Measurements from ENCODE around the gene SYCE3.

SYCE3 gene

DNA sequence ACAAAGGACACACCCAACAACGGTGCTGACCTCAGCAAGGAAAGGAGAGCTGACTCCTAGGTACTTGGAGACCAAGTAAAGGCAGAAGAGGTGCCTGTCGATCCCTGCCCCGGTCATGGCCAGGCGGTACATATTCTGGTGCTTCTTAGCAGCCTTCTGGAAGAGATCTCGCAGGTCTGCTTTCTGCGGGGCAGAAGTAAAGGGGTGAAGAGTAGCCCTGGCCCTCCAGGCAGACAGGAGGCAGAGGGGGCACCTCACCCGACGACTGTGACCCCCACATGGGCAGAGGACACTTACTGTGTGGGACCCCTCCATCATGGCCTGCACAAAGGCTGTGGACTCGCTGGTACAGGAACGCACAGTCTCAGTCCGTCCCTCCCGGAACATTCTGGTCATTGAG is 8.1 kb upstream of the SYCE3 start:
- H3K4me1 ChIP-seq (ENCODE audit: insufficient read depth, low read length, poor library complexity, severe bottlenecking), result no peaks in the 10 kb centered on the region
- no peaks in the 10 kb centered on the region for H3K9me2 ChIP-seq (replicated peaks; ENCODE audit: low read depth, low read length)
- no peaks in the 10 kb centered on the region for H3K9me3 ChIP-seq (ENCODE audit: insufficient read depth, low read depth, low read length)
- peaks cover 8% of the 10 kb centered on the region; the same call in 1 of the 2 replicates for H3K36me3 ChIP-seq (ENCODE audit: insufficient read depth, low read length)
- H3K4me3 ChIP-seq (ENCODE audit: low read length, poor library complexity, severe bottlenecking), result no peak overlapping the region
- no peaks in the 10 kb centered on the region for H3K27me3 ChIP-seq (ENCODE audit: insufficient read depth, low read length, poor library complexity, severe bottlenecking)
- TF ChIP-seq, protein P1, sequence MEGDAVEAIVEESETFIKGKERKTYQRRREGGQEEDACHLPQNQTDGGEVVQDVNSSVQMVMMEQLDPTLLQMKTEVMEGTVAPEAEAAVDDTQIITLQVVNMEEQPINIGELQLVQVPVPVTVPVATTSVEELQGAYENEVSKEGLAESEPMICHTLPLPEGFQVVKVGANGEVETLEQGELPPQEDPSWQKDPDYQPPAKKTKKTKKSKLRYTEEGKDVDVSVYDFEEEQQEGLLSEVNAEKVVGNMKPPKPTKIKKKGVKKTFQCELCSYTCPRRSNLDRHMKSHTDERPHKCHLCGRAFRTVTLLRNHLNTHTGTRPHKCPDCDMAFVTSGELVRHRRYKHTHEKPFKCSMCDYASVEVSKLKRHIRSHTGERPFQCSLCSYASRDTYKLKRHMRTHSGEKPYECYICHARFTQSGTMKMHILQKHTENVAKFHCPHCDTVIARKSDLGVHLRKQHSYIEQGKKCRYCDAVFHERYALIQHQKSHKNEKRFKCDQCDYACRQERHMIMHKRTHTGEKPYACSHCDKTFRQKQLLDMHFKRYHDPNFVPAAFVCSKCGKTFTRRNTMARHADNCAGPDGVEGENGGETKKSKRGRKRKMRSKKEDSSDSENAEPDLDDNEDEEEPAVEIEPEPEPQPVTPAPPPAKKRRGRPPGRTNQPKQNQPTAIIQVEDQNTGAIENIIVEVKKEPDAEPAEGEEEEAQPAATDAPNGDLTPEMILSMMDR (conservative IDR thresholded peaks at IDR 0.05; ENCODE audit: low read length), result no peak
- no peak for TF ChIP-seq EZH2phosphoT487 (IDR thresholded peaks at IDR 0.05; ENCODE audit: borderline replicate concordance)
- H3K79me2 ChIP-seq (ENCODE audit: insufficient read depth, low read length), result no peaks in the 10 kb centered on the region
- H3F3A ChIP-seq (ENCODE audit: low read depth), result no peaks in the 10 kb centered on the region
- no peak overlapping the region for H3K4me2 ChIP-seq (ENCODE audit: low read depth, low read length, poor library complexity, severe bottlenecking)
- H3K9ac ChIP-seq (ENCODE audit: low read depth, low read length, poor library complexity, severe bottlenecking), result no peak overlapping the region
- H2AFZ ChIP-seq (ENCODE audit: low read length), result no peak overlapping the region
- no peaks in the 10 kb centered on the region for H4K20me1 ChIP-seq (ENCODE audit: insufficient read depth, low read length, poor library complexity, severe bottlenecking)

DNA sequence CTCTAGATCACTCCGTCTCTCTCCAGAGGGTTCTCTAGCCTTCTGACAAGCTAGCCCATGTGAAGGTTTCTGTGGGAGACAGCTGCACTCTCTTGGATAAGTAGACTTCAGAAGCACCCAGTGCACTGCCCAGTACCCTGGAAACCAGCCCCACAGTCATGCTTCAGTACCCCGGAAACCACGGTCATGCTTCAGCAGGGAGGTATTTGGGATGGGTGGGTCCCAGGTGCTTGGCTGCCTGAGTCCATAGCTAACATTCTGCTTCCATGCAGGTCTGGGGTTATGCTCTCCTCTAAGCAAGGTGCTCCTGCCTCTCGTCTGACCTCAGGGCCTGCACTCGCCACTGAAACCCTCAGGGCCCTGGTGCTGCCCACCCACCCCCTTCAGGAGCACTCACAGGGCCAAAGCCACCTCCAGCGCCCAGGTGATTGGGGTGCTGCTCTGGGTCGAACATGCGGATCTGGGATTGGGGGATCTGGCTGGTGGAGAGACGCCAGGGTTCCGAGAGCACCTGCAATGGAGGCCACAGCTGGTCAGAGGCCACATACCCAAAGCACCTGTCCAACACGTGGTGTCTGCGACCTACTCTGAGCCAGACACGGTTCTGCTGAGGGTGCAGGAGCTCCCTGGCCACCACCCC is 7.3 kb upstream of the SYCE3 start:
- TF ChIP-seq EZH2phosphoT487 (IDR thresholded peaks at IDR 0.05; ENCODE audit: borderline replicate concordance), result no peak
- TF ChIP-seq, protein P1 (conservative IDR thresholded peaks at IDR 0.05; ENCODE audit: low read length), result no peak

DNA sequence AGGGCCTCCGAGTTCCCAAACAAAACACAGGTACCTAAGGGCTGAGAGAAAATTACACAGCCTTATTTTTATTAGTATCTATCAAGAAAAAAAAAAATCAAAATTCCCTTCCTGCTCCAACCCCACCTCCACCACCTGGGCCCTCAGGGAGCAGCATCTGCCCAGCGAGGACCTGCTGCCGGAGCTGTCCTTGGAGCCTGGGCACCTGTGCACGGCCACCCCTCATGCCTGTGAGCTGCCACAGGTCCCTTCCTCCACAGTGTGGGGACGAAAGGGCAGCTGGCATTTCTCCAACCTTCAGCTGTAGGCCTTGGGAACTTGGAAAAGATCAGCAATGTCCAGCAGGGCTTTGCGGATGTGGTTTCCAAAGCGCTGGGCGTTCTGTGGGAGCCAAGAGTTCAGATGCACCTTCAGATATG is 6.3 kb upstream of the SYCE3 start:
- no peaks in the 10 kb centered on the region for H3K79me2 ChIP-seq (ENCODE audit: insufficient read depth, low read length)
- no peak overlapping the region for H3K4me2 ChIP-seq (ENCODE audit: low read depth, low read length, poor library complexity, severe bottlenecking)
- no peak overlapping the region for H3K4me3 ChIP-seq (ENCODE audit: low read length, poor library complexity, severe bottlenecking)
- H3K4me1 ChIP-seq (ENCODE audit: insufficient read depth, low read length, poor library complexity, severe bottlenecking), result no peaks in the 10 kb centered on the region
- no peaks in the 10 kb centered on the region for H3K27me3 ChIP-seq (ENCODE audit: insufficient read depth, low read length, poor library complexity, severe bottlenecking)
- no peaks in the 10 kb centered on the region for H3K9me3 ChIP-seq (ENCODE audit: insufficient read depth, low read depth, low read length)
- no peak overlapping the region for H3K9ac ChIP-seq (ENCODE audit: low read depth, low read length, poor library complexity, severe bottlenecking)
- H3K9me2 ChIP-seq (replicated peaks; ENCODE audit: low read depth, low read length), result no peaks in the 10 kb centered on the region
- no peaks in the 10 kb centered on the region for H4K20me1 ChIP-seq (ENCODE audit: insufficient read depth, low read length, poor library complexity, severe bottlenecking)
- H2AFZ ChIP-seq (ENCODE audit: low read length), result no peak overlapping the region
- peaks cover 8% of the 10 kb centered on the region; the same call in 1 of the 2 replicates for H3K36me3 ChIP-seq (ENCODE audit: insufficient read depth, low read length)
- no peak for TF ChIP-seq EZH2phosphoT487 (IDR thresholded peaks at IDR 0.05; ENCODE audit: borderline replicate concordance)
- TF ChIP-seq, protein P1 (conservative IDR thresholded peaks at IDR 0.05; ENCODE audit: low read length), result no peak
- H3F3A ChIP-seq (ENCODE audit: low read depth), result no peaks in the 10 kb centered on the region

More for the DNA sequence above, 7.3 kb upstream of the SYCE3 start:
- Histone ChIP-seq H3K36me3 (ENCODE audit: insufficient read depth, low read length) (peaks cover 8% of the 10 kb centered on the region; the same call in 1 of the 2 replicates), H4K20me1 (ENCODE audit: insufficient read depth, low read length, poor library complexity, severe bottlenecking) (no peaks in the 10 kb centered on the region), H3F3A (ENCODE audit: low read depth) (no peaks in the 10 kb centered on the region), H2AFZ (ENCODE audit: low read length) (no peak overlapping the region), H3K4me1 (ENCODE audit: insufficient read depth, low read length, poor library complexity, severe bottlenecking) (no peaks in the 10 kb centered on the region), H3K9me3 (ENCODE audit: insufficient read depth, low read depth, low read length) (no peaks in the 10 kb centered on the region), H3K4me2 (ENCODE audit: low read depth, low read length, poor library complexity, severe bottlenecking) (no peak overlapping the region), H3K79me2 (ENCODE audit: insufficient read depth, low read length) (no peaks in the 10 kb centered on the region), H3K4me3 (ENCODE audit: low read length, poor library complexity, severe bottlenecking) (no peak overlapping the region), H3K9ac (ENCODE audit: low read depth, low read length, poor library complexity, severe bottlenecking) (no peak overlapping the region), H3K9me2 (replicated peaks; ENCODE audit: low read depth, low read length) (no peaks in the 10 kb centered on the region), H3K27me3 (ENCODE audit: insufficient read depth, low read length, poor library complexity, severe bottlenecking) (no peaks in the 10 kb centered on the region)

All from Loucy (cell line).